Gastroesophageal sphincter (tissue), 3 donors: Measurements from ENCODE around the gene ANKH.

ENCODE experiments used
- CTCF ChIP-seq, 4 experiments: fragments of 200-600 bp in 2 of 4; fragments of 450-650 bp in 2 of 4; sonication (generic) in 1 of 4; IDR thresholded peaks; one replicate each; pipeline ENCODE4 v1.5.1; 2017 to 2019; ENCODE audit warnings: antibody characterized with exemption in 4 of 4, mild to moderate bottlenecking in 2 of 4, moderate library complexity in 2 of 4
- POLR2A ChIP-seq, 2 donors: fragments of 450-650 bp; IDR thresholded peaks; one replicate each; pipeline ENCODE4 v1.6.1; 2017; ENCODE audit warnings: antibody characterized with exemption in 2 of 2, mild to moderate bottlenecking in 2 of 2, moderate library complexity in 1 of 2

GRCh38 chr5:14881826-14882225 lies 10.2 kb upstream of the ANKH start:
- TF ChIP-seq CTCF (IDR thresholded peaks at IDR 0.05) (no peak), POLR2A (IDR thresholded peaks at IDR 0.05) (no peak)
